SKM-1 (cell line): ENCODE data around the gene ERLEC1.
"Not testable (repeated sequence)": the region's sequence is repeated elsewhere in the genome, so short reads cannot be mapped to it uniquely, and the experiment has no call there.

Experiments
- DNase-seq: peaks from one replicate; lab custom pipeline; 2025; ENCODE audit not compliant: unreplicated experiment; lab: John Stamatoyannopoulos, UW

ERLEC1 gene

GRCh38 chr2:53829273-53829979 lies 42.6 kb downstream of the ERLEC1 start:
- DNase-seq = no peak

- not testable (repeated sequence) for DNase-seq
Measured at GRCh38 chr2:53829980-53830290, 43.1 kb downstream of the ERLEC1 start.

GRCh38 chr2:53840580-53840979 lies 53.7 kb downstream of the ERLEC1 start:
- DNase-seq = no peak

GRCh38 chr2:53841651-53842050 lies 54.8 kb downstream of the ERLEC1 start:
- DNase-seq = not testable (repeated sequence)

GRCh38 chr2:53842891-53843290 lies 56.0 kb downstream of the ERLEC1 start:
- DNase-seq = no peak

GRCh38 chr2:53843595-53843994 lies 56.8 kb downstream of the ERLEC1 start:
- no peak for DNase-seq

- DNase-seq = peak; percentile 17
Measured at GRCh38 chr2:53848062-53848461, 61.2 kb downstream of the ERLEC1 start.

GRCh38 chr2:53851052-53851757 lies 64.4 kb downstream of the ERLEC1 start:
- not testable (repeated sequence) for DNase-seq

GRCh38 chr2:53852532-53852931 lies 65.7 kb downstream of the ERLEC1 start:
- DNase-seq = no peak

GRCh38 chr2:53854678-53855077 lies 67.8 kb downstream of the ERLEC1 start:
- DNase-seq = no peak

GRCh38 chr2:53856272-53856671 lies 69.4 kb downstream of the ERLEC1 start:
- no peak for DNase-seq

GRCh38 chr2:53859206-53860181 lies 72.7 kb downstream of the ERLEC1 start, which contains the start of gene GPR75:
TSS of gene GPR75 (minus strand) at chr2:53859967. CDS start at chr2:53854756, 5,211 bp downstream.
- no peak for DNase-seq

- DNase-seq = no peak
Measured at GRCh38 chr2:53861824-53862223, 75.0 kb downstream of the ERLEC1 start.

GRCh38 chr2:53863538-53864227 lies 76.8 kb downstream of the ERLEC1 start:
- DNase-seq = no peak

- DNase-seq = no peak
Measured at GRCh38 chr2:53865264-53865663, 78.4 kb downstream of the ERLEC1 start.

GRCh38 chr2:53865962-53866361 lies 79.1 kb downstream of the ERLEC1 start:
- DNase-seq = no peak

- DNase-seq = no peak
Measured at GRCh38 chr2:53867169-53867568, 80.3 kb downstream of the ERLEC1 start.

- no peak for DNase-seq
Measured at GRCh38 chr2:53867773-53868172, 80.9 kb downstream of the ERLEC1 start.
